ENCODE measurements around the gene MC4R.

Gene MC4R

DNA sequence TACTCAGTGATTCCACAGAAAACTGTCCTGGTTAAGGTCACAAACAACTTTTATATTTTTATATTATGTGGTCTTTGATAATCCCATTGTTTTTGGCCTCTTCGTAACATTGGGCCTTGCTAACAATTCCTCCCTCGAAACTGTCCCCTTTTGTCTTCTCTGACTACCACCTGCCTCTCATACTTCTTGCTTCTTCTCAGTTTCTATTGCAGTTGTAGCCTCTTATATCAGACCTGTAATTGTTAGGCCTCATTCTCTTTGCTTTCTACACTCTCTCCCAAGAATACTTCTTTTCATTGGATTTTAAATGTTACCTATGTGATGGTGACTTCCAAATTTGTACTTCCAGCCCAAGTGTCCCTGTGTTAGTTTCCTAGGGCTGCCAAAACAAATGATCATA is 44.7 kb downstream of the MC4R start:
- DNase-seq (ENCODE audit: low spot score), result no peak

DNA sequence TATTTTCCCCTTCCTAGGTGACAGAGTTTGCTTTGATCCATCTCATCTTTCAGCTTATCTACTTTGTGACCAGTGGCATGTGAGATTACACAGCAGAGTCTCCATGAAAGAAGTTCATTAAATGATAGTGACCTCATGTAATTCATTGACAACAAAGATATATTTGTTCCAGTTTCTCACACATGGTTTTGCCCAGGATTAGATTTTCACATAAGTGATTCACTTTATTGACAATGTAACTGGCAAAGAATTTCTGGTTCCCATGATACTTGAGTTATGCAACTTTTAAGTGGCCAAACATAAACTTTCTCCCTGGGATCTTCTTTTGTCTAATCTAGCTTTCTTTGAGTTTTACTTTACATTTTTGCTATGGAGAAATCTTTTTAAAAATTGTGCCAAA is 50.0 kb downstream of the MC4R start:
- no peak for DNase-seq (ENCODE audit: low spot score)
